Measurements from ENCODE around the gene PTPRCAP. TPM values are rescaled to one million over a fixed set of nuclear protein-coding genes. Genes with fewer than 3 reads are reported as not detected.

PTPRCAP gene
- polyA plus RNA-seq, 1 donor (not counting 4 experiments of a cell fraction or from before 2014, with no cell fraction given), result not detected

- FAIRE-seq, result no peak
- H3K9ac ChIP-seq (ENCODE audit: control insufficient read depth, extremely low read depth, insufficient read depth, low read length), result no peak overlapping the region
- no peak overlapping the region for H2AFZ ChIP-seq (ENCODE audit: control insufficient read depth, low read length)
- H3K79me2 ChIP-seq (ENCODE audit: control insufficient read depth, insufficient read depth, low read length), result no peaks in the 10 kb centered on the region
- DNase-seq (ENCODE audit: low read depth, low spot score), result no peak
- no peaks in the 10 kb centered on the region for H3K9me1 ChIP-seq (ENCODE audit: control insufficient read depth, extremely low read depth, insufficient read depth, low read length)
- no peak overlapping the region for H3K4me2 ChIP-seq (ENCODE audit: control insufficient read depth, extremely low read depth, insufficient read depth, low read depth, low read length)
- H3K27me3 ChIP-seq (ENCODE audit: control insufficient read depth, extremely low read depth, insufficient read depth, low read length), result no peaks in the 10 kb centered on the region
- H4K20me1 ChIP-seq (ENCODE audit: control insufficient read depth, extremely low read depth, insufficient read depth, low read length), result no peaks in the 10 kb centered on the region
- dilution Hi-C loops (cut with MboI; ENCODE audit: extremely low pct_ligation_motif_present, low sequenced_read_pairs), result no loop called here
- H3K9me3 ChIP-seq (ENCODE audit: control insufficient read depth, low read depth, low read length), result no peaks in the 10 kb centered on the region
- peaks cover 2% of the 10 kb centered on the region for H3K4me1 ChIP-seq (ENCODE audit: control insufficient read depth, extremely low read depth, insufficient read depth, low read length)
- no peak overlapping the region for H3K27ac ChIP-seq (ENCODE audit: control insufficient read depth, insufficient read depth, low read length)
- no peak for TF ChIP-seq EZH2 (IDR thresholded peaks at IDR 0.05; ENCODE audit: low read length)
- TF ChIP-seq, protein P1, sequence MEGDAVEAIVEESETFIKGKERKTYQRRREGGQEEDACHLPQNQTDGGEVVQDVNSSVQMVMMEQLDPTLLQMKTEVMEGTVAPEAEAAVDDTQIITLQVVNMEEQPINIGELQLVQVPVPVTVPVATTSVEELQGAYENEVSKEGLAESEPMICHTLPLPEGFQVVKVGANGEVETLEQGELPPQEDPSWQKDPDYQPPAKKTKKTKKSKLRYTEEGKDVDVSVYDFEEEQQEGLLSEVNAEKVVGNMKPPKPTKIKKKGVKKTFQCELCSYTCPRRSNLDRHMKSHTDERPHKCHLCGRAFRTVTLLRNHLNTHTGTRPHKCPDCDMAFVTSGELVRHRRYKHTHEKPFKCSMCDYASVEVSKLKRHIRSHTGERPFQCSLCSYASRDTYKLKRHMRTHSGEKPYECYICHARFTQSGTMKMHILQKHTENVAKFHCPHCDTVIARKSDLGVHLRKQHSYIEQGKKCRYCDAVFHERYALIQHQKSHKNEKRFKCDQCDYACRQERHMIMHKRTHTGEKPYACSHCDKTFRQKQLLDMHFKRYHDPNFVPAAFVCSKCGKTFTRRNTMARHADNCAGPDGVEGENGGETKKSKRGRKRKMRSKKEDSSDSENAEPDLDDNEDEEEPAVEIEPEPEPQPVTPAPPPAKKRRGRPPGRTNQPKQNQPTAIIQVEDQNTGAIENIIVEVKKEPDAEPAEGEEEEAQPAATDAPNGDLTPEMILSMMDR (optimal IDR thresholded peaks at IDR 0.05 in 1 of 3, IDR thresholded peaks at IDR 0.05 in 1 of 3, conservative IDR thresholded peaks at IDR 0.05 in 1 of 3; ENCODE audit: extremely low read depth in 1 of 3, insufficient read depth in 2 of 3, low read length in 3 of 3), result no peak
- H3K4me3 ChIP-seq (ENCODE audit: control insufficient read depth in 2 of 3, extremely low read depth in 1 of 3, insufficient read depth in 2 of 3, low read depth in 1 of 3, low read length in 3 of 3), result no peak overlapping the region
- no peaks in the 10 kb centered on the region for H3K36me3 ChIP-seq (ENCODE audit: control insufficient read depth in 2 of 2, extremely low read depth in 1 of 2, insufficient read depth in 2 of 2, low read length in 2 of 2)
Observed at GRCh38 chr11:67456068-67456705, 18.7 kb upstream of the PTPRCAP start.

- no peak within 1 kb of the TSS for H3K27ac ChIP-seq (ENCODE audit: control insufficient read depth, insufficient read depth, low read length)
- DNase-seq (ENCODE audit: low read depth, low spot score), result no peak
- dilution Hi-C loops (cut with MboI; ENCODE audit: extremely low pct_ligation_motif_present, low sequenced_read_pairs), result no loop called here
- TF ChIP-seq EZH2 (IDR thresholded peaks at IDR 0.05; ENCODE audit: low read length), result no peak
- TF ChIP-seq, protein P1 (optimal IDR thresholded peaks at IDR 0.05 in 1 of 3, IDR thresholded peaks at IDR 0.05 in 1 of 3, conservative IDR thresholded peaks at IDR 0.05 in 1 of 3; ENCODE audit: extremely low read depth in 1 of 3, insufficient read depth in 2 of 3, low read length in 3 of 3), result no peak
- H3K27me3 ChIP-seq (ENCODE audit: control insufficient read depth, extremely low read depth, insufficient read depth, low read length), result no peaks in the 10 kb centered on the region
- H3K79me2 ChIP-seq (ENCODE audit: control insufficient read depth, insufficient read depth, low read length), result no peaks in the 10 kb centered on the region
- H3K9me3 ChIP-seq (ENCODE audit: control insufficient read depth, low read depth, low read length), result no peaks in the 10 kb centered on the region
- no peak within 1 kb of the TSS for H3K4me2 ChIP-seq (ENCODE audit: control insufficient read depth, extremely low read depth, insufficient read depth, low read depth, low read length)
- no peaks in the 10 kb centered on the region for H3K9me1 ChIP-seq (ENCODE audit: control insufficient read depth, extremely low read depth, insufficient read depth, low read length)
- H4K20me1 ChIP-seq (ENCODE audit: control insufficient read depth, extremely low read depth, insufficient read depth, low read length), result no peaks in the 10 kb centered on the region
- H3K9ac ChIP-seq (ENCODE audit: control insufficient read depth, extremely low read depth, insufficient read depth, low read length), result no peak within 1 kb of the TSS
- FAIRE-seq, result no peak
- no peak within 1 kb of the TSS for H2AFZ ChIP-seq (ENCODE audit: control insufficient read depth, low read length)
- H3K4me1 ChIP-seq (ENCODE audit: control insufficient read depth, extremely low read depth, insufficient read depth, low read length), result peaks cover 2% of the 10 kb centered on the region
- H3K4me3 ChIP-seq (ENCODE audit: control insufficient read depth in 2 of 3, extremely low read depth in 1 of 3, insufficient read depth in 2 of 3, low read depth in 1 of 3, low read length in 3 of 3), result no peak within 1 kb of the TSS
- H3K36me3 ChIP-seq (ENCODE audit: control insufficient read depth in 2 of 2, extremely low read depth in 1 of 2, insufficient read depth in 2 of 2, low read length in 2 of 2), result no peaks in the 10 kb centered on the region
Observed at GRCh38 chr11:67455054-67455453, 17.6 kb upstream of the PTPRCAP start, which contains the start of gene CABP4. Gene CABP4, plus strand, starts transcription at chr11:67455354. Its CDS starts 70 bp downstream, at chr11:67455424.

Data from keratinocyte (primary cell).